HG03571 (cell line): ENCODE measurements around the gene NID2.

Source experiments
- ATAC-seq: cut with Tn5 transposase; IDR thresholded peaks from one replicate; pipeline ENCODE4 v1.9.1; 2021; ENCODE audit not compliant: unreplicated experiment

The NID2 gene

DNA sequence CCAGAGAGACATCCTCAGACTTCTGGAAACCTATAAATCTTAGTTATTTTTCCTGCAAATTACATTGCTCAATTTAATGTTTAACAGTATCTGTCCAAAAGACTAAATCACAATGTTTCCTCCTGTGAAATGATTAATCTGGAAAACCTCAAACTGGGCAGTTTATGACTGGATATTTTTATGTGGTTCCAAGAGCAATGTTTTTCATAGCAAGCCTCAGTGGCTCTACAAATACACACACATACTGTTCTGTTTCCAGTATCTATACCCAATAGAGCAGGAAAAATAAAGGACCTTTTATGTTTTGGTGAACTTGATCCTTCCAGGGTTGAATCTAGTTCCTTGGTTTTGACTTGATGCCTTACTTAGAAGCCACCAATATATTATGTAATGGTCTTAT lies 9.2 kb downstream of the NID2 start:
- no peak for ATAC-seq

GRCh38 chr14:52058341-52058740 lies 10.5 kb downstream of the NID2 start:
- ATAC-seq, result no peak

DNA sequence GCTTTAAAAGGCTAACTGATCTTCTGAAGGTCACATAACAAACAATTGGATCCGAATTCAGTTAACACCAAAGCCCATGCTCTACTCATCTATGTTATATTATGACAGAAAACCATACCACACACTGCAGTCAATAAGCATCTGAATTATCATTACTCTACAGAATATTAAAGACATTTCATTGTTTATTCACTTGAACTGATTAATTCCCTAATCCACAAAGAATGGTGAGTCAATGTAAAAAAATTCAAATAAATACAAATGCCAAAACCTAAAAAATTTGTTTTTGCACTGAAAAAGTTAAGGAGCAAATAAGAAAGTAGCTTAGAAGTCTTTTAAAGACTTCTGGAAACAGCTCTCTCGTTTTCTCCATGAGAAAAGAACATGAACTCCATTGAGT lies 13.7 kb downstream of the NID2 start:
- ATAC-seq, result no peak

DNA sequence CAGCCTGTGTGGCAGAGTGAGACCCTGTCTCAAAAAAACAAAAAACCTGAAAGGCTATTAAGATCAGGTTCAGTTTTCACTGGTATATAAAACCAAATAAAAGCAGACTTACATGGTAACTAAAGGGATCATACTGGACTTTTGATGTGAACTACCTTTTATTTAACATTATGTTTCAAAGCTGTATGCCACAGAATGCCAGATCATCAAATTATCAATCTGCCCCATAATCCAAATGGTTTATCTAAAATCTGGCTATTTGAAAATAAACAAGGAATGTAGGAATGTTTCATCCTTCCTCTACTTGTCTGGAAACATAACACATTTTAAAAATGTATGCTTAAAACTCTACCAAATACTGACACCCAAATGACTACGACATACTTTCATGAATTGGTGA lies 14.2 kb downstream of the NID2 start:
- ATAC-seq, result no peak

DNA sequence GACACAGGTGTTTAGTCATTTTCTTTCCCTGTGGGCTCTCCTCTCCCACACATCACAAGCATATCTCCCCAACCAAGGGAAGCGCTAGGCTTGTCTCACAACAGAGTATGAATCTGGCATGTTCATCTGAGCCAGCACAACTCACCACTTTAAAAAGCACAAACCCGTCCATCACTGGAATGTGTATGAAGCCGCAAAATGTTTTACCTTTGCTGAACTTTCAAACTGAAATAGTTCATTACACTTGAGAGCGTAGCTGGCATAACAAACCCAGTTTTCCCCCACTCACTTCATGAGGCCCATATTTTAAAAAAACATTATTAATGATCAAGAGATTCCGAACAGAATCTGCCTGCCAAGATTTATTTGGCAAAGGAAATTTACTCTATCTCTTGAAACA lies 15.8 kb downstream of the NID2 start:
- ATAC-seq, result no peak

GRCh38 chr14:52052288-52052943 lies 16.4 kb downstream of the NID2 start:
- ATAC-seq, result no peak

GRCh38 chr14:52051871-52052270 lies 17.0 kb downstream of the NID2 start:
- ATAC-seq, result no peak

DNA sequence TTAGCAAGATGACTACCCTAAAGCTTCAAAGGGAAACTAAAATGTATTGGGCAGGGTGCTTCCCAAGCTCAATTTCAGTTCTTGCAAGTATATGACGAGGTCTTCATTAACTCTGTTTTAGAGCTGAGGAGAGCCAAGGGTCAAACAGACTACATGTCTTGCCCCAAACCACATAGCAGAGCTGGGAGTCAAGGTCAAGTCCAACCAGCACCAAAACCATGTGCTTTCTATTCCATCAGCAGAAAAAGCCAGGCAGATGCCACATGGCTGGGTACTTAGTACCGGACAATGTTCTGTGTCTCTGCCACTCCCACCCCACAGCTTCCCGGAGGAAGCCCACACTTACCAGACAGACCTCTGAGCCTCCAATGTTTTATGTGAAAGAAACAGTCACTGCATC lies 17.6 kb downstream of the NID2 start:
- ATAC-seq, result no peak

DNA sequence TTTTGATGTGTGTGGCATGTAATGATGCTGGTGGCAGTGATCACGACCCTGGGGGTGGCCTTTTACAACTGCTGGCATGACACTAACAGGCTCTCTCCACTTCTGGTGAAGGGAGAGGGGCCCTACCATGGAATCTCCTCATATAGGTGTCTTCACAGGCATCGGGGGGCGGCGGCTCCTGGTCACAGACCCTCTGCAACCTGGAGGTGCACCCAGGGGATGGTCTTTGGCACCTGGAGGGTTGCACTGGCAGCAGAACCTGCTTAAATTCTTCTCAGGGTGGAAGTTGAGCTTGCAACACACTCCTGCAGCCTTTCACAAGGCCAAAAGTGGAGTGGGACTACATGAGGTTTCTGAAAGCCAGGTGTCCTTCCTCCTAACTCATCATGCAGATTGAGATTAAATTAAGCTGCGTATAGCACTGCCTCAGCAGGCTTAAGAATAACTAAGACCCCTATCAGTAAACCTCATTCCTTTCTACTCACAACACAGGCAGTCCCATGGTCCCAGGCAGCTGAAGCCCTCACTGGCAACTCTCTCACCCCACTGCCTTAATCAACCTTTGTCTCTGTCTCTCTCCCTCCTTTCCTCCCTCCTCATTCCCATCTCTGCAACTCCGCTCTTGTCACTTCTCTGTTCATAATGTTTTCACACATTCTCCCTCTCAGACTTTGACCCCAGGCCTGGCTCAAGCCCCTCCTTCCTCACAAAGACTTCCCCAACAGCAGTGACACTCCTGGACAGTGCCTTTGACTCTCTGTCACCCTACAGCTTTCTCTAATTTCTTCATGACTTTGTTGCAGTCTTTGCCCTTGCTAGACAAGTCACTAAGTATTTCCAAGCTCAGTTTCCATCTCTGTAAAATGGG lies 18.9 kb downstream of the NID2 start:
- ATAC-seq, result no peak

DNA sequence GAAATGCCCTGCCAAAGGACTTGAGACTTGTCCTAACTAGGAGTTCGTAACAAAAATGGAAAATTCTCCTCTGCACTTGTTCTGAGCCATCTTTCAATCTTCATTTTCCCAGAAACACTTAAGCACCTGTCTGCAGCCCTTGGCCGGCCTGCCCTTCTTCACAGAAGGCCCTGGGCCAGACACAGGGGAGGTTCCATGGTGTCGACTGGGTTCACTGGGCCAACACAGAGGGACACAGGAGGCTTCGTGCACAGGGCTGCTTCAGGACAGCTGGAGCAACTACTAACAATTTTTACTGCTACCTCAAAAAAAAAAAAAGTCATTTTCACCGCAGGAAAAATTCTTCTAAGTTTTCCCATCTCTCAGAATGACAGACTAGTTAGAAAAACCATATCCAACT lies 19.6 kb downstream of the NID2 start:
- no peak for ATAC-seq

- no peak for ATAC-seq
Observed at GRCh38 chr14:52048641-52049204, 20.1 kb downstream of the NID2 start.

DNA sequence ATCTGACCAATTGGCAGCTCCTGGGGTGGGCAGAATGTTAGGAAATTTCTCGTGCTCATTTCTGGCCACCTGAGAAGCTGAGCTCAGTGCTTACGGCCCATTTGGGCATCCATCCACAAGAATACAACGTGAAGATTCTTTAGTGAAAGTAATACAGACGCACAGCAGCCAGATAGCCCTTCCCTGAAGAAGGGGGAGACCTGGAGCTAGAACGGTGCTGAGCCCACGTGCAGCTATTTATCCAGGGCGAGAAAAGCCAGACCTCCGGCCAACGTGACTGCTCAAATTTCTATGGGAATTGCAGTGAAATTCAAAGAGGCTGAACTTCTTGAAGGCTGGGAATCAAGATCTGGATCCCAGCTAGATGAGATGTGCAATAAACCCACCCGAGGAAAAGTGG lies 20.7 kb downstream of the NID2 start:
- ATAC-seq, result no peak

DNA sequence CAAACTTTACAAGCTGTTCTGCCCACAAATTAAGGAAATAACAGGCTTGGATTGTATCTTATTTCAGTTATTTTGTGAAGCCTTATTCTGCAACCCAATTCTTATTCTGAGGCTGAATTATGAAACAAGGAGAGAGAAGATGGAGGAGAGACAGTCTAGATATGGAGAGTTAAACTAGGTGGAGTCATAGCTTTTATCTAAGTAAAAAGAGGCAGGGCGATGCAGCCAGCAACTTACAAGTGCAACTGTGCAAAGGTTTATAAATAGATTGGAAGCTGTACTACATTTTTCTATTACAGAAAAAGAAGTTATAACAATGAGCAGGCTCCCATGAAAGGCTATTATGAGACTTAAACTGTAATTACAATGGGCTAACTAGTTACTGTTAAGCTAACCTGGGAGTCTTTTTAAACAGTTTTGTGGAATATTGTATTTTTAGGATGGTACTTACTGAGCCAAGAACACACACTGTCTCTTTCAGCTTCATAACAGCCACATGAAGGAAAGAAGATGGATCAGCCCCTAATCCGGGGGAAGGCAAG lies 22.4 kb downstream of the NID2 start:
- ATAC-seq, result no peak

GRCh38 chr14:52044791-52045522 lies 23.9 kb downstream of the NID2 start:
- no peak for ATAC-seq

GRCh38 chr14:52043690-52044089 lies 25.2 kb downstream of the NID2 start:
- no peak for ATAC-seq

DNA sequence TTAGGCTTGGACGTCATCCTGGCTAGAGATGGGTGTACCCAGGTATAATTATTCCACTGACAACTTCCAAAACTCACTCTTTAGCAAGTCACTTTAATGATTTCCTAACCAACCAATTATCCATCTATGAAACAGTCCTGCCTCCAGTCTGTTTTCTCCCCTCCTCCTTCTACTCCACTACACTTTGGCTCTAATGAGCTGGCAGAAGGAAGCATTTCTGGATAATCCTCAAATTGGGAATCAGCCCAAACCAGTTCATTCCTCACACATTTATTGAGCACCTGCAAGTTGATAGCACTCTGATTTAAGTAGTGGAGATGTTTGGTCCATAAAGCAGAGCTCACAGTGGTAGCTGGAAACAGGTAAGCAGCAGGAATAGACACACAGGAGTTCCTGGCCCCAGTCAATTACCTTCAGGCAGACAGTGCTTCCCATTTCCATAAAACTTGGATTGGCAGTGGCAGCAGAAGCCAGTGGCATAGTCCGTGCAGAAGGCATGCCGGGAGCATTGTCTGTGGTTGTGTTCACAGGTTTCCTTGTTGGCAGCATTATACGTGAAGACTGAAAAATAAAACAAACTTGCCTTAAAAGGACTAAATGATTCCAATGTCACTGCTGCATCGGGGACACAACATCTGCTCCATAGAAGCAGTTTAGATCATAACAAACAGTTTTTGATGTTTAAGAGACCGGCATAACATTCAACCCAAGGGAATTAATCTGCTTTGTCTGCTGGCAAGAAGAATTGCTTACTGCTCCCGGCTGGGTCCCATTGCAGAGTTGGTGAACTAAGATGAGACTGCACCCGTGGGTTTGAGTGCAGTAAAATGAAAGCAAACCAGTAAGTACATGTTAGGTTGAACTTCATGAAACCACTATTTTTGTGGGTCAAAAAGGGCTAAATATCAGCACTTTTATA lies 26.2 kb downstream of the NID2 start:
- no peak for ATAC-seq

- ATAC-seq, result no peak
Observed at GRCh38 chr14:52040598-52040997, 28.3 kb downstream of the NID2 start.

- ATAC-seq, result no peak
Observed at GRCh38 chr14:52039124-52039815, 29.6 kb downstream of the NID2 start.

- ATAC-seq, result no peak
Observed at GRCh38 chr14:52033101-52033642, 35.7 kb downstream of the NID2 start.
